DOHH2 (cell line): Measurements from ENCODE around the gene FUOM.

Experiments
- H3F3A ChIP-seq: fragments of 200-600 bp; sonication (generic), shearing (Covaris generic); 2 replicates; pipeline ENCODE4 v1.6.0; 2016; ENCODE audit warnings: antibody characterized with exemption, mild to moderate bottlenecking; ENCODE audit not compliant: control insufficient read depth, insufficient read depth
- H3K27ac ChIP-seq: fragments of 200-600 bp; sonication (generic); 2 replicates; pipeline ENCODE4 v1.5.1; 2014; ENCODE audit warnings: low read depth, mild to moderate bottlenecking, low read length, moderate library complexity
- H3K27me3 ChIP-seq: fragments of 200-600 bp; sonication (generic); 2 replicates; pipeline ENCODE4 v1.6.1; 2014; ENCODE audit warnings: mild to moderate bottlenecking, low read length, mixed read lengths; ENCODE audit not compliant: control insufficient read depth
- H3K36me3 ChIP-seq: fragments of 200-600 bp; sonication (generic); 2 replicates; pipeline ENCODE4 v1.6.1; 2014; ENCODE audit warnings: mild to moderate bottlenecking, low read length, moderate library complexity, mixed read lengths; ENCODE audit not compliant: control insufficient read depth
- H3K4me1 ChIP-seq: fragments of 200-600 bp; sonication (generic); 2 replicates; pipeline ENCODE4 v1.6.1; 2014; ENCODE audit warnings: mild to moderate bottlenecking, low read length, mixed read lengths; ENCODE audit not compliant: control insufficient read depth
- H3K4me2 ChIP-seq: fragments of 200-600 bp; sonication (generic); 2 replicates; pipeline ENCODE4 v1.6.0; 2014; ENCODE audit warnings: mild to moderate bottlenecking, low read length, moderate library complexity
- H3K4me3 ChIP-seq: fragments of 200-600 bp; sonication (generic); 2 replicates; pipeline ENCODE4 v1.5.1; 2014; ENCODE audit warnings: mild to moderate bottlenecking, low read length, mixed read lengths
- H3K79me2 ChIP-seq: fragments of 200-600 bp; sonication (generic); 2 replicates; pipeline ENCODE4 v1.6.1; 2014; ENCODE audit warnings: mild to moderate bottlenecking, low read length, mixed read lengths; ENCODE audit not compliant: control insufficient read depth
- H3K9me2 ChIP-seq: fragments of 200-600 bp; sonication (generic); replicated peaks from 2 replicates; pipeline ENCODE4 v1.6.1; 2014; ENCODE audit warnings: mild to moderate bottlenecking, low read length, mixed read lengths; ENCODE audit not compliant: control insufficient read depth
- H3K9me3 ChIP-seq: fragments of 200-600 bp; sonication (generic); 2 replicates; pipeline ENCODE4 v1.6.1; 2014; ENCODE audit warnings: antibody characterized with exemption, low read length, mixed read lengths; ENCODE audit not compliant: control insufficient read depth, insufficient read depth
- H4K20me1 ChIP-seq: fragments of 200-600 bp; sonication (generic); 2 replicates; pipeline ENCODE4 v1.6.0; 2014; ENCODE audit warnings: low read depth, mild to moderate bottlenecking, antibody characterized with exemption, low read length, moderate library complexity; ENCODE audit not compliant: control insufficient read depth, insufficient read depth
- EZH2phosphoT487 ChIP-seq: fragments of 200-600 bp; sonication (generic); IDR thresholded peaks from 2 replicates; pipeline ENCODE4 v1.6.1; 2017; ENCODE audit warnings: borderline replicate concordance, mild to moderate bottlenecking, antibody characterized with exemption, low read length, moderate library complexity, mixed read lengths
- TF ChIP-seq, protein P1 (sequence below): fragments of 200-600 bp; sonication (generic); IDR thresholded peaks from one replicate; pipeline ENCODE4 v1.5.1; 2014; ENCODE audit warnings: antibody characterized with exemption, mild to moderate bottlenecking, low read depth, low read length; ENCODE audit not compliant: poor library complexity, severe bottlenecking

FUOM gene

DNA sequence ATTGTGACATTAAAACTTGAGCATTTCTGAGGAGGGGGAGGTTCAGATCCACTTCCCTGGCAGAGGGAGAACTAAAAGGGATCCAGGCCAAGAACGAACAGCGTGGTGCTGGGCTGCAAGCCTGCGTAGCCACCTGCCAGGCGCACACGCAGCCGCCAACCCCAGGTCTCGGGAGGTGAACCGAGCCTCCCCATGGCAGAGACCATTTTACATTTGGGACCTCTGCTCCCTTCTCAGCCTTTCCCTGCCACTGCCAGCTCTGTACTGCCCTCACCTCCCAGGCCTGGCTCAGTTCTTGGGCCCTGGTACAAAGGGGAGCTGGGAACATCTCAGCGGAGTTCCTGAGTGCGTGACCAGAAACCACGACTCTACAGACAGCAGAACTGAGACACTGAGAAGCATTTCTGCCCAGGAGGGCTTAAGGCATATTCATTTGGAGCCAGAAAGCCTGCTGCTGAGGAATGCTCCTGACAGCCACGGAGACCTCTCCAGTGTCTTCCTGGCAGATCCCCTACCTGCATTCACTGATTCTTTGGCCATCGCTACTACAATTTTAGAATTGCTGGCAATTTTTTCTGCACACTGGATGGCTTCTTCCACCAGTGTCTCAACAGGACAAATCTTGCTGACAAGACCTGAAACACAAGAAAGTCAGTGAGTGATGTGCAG is 7.8 kb upstream of the FUOM start:
- no peak for TF ChIP-seq EZH2phosphoT487
- TF ChIP-seq, protein P1, sequence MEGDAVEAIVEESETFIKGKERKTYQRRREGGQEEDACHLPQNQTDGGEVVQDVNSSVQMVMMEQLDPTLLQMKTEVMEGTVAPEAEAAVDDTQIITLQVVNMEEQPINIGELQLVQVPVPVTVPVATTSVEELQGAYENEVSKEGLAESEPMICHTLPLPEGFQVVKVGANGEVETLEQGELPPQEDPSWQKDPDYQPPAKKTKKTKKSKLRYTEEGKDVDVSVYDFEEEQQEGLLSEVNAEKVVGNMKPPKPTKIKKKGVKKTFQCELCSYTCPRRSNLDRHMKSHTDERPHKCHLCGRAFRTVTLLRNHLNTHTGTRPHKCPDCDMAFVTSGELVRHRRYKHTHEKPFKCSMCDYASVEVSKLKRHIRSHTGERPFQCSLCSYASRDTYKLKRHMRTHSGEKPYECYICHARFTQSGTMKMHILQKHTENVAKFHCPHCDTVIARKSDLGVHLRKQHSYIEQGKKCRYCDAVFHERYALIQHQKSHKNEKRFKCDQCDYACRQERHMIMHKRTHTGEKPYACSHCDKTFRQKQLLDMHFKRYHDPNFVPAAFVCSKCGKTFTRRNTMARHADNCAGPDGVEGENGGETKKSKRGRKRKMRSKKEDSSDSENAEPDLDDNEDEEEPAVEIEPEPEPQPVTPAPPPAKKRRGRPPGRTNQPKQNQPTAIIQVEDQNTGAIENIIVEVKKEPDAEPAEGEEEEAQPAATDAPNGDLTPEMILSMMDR = no peak
- H3K9me2 ChIP-seq = no peaks in the 10 kb centered on the region
- H3K27ac ChIP-seq = no peak overlapping the region
- no peak overlapping the region for H3K4me3 ChIP-seq
- H4K20me1 ChIP-seq = no peaks in the 10 kb centered on the region
- H3K79me2 ChIP-seq = no peaks in the 10 kb centered on the region
- no peaks in the 10 kb centered on the region for H3K9me3 ChIP-seq
- H3K36me3 ChIP-seq = peaks cover 18% of the 10 kb centered on the region; the same call in 1 of the 2 replicates
- H3K27me3 ChIP-seq = no peaks in the 10 kb centered on the region
- no peaks in the 10 kb centered on the region for H3F3A ChIP-seq
- H3K4me2 ChIP-seq = no peak overlapping the region
- no peaks in the 10 kb centered on the region for H3K4me1 ChIP-seq

GRCh38 chr10:133364645-133365431 is 7.0 kb upstream of the FUOM start:
- H3K4me3 ChIP-seq = no peak overlapping the region
- H3K27ac ChIP-seq = no peak overlapping the region
- TF ChIP-seq EZH2phosphoT487 = no peak
- TF ChIP-seq, protein P1 = no peak
- H3K79me2 ChIP-seq = no peaks in the 10 kb centered on the region
- H3K4me1 ChIP-seq = no peaks in the 10 kb centered on the region
- H4K20me1 ChIP-seq = no peaks in the 10 kb centered on the region
- no peaks in the 10 kb centered on the region for H3K9me3 ChIP-seq
- no peak overlapping the region for H3K4me2 ChIP-seq
- H3F3A ChIP-seq = no peaks in the 10 kb centered on the region
- no peaks in the 10 kb centered on the region for H3K9me2 ChIP-seq
- no peaks in the 10 kb centered on the region for H3K27me3 ChIP-seq
- peaks cover 18% of the 10 kb centered on the region; the same call in 1 of the 2 replicates for H3K36me3 ChIP-seq

GRCh38 chr10:133362846-133363245 is 5.0 kb upstream of the FUOM start:
- Histone ChIP-seq H3K79me2 (no peaks in the 10 kb centered on the region), H3K4me2 (no peak overlapping the region), H3K4me1 (no peaks in the 10 kb centered on the region), H3K36me3 (peaks cover 18% of the 10 kb centered on the region; the same call in 1 of the 2 replicates), H4K20me1 (no peaks in the 10 kb centered on the region), H3K27ac (no peak overlapping the region), H3K9me2 (no peaks in the 10 kb centered on the region), H3K4me3 (no peak overlapping the region), H3K27me3 (no peaks in the 10 kb centered on the region), H3K9me3 (no peaks in the 10 kb centered on the region), H3F3A (no peaks in the 10 kb centered on the region)
- TF ChIP-seq EZH2phosphoT487 = no peak
- TF ChIP-seq, protein P1 = no peak
